Loucy (cell line): ENCODE measurements around the gene SIGLEC6.

ENCODE experiments used
- H2AFZ ChIP-seq: fragments of 200-600 bp; sonication (generic); 2 replicates; pipeline ENCODE4 v1.6.0; 2016; ENCODE audit warnings: antibody characterized with exemption, mild to moderate bottlenecking, low read length, moderate library complexity
- H3F3A ChIP-seq: fragments of 200-600 bp; 2 replicates; pipeline ENCODE4 v1.6.0; 2016; ENCODE audit warnings: antibody characterized with exemption, low read depth, mild to moderate bottlenecking
- H3K27me3 ChIP-seq: fragments of 200-600 bp; sonication (generic); 2 replicates; pipeline ENCODE4 v1.6.1; 2014; ENCODE audit warnings: low read length, mild to moderate bottlenecking; ENCODE audit not compliant: insufficient read depth, poor library complexity, severe bottlenecking
- H3K36me3 ChIP-seq: fragments of 200-600 bp; sonication (generic); 2 replicates; pipeline ENCODE4 v1.6.1; 2016; ENCODE audit warnings: low read length; ENCODE audit not compliant: insufficient read depth
- H3K4me1 ChIP-seq: fragments of 200-600 bp; sonication (generic); 2 replicates; pipeline ENCODE4 v1.5.1; 2014; ENCODE audit warnings: low read length, mild to moderate bottlenecking; ENCODE audit not compliant: insufficient read depth, poor library complexity, severe bottlenecking
- H3K4me2 ChIP-seq: fragments of 200-600 bp; sonication (generic); 2 replicates; pipeline ENCODE4 v1.6.0; 2014; ENCODE audit warnings: antibody characterized with exemption, low read length, low read depth, mild to moderate bottlenecking; ENCODE audit not compliant: poor library complexity, severe bottlenecking
- H3K4me3 ChIP-seq: fragments of 200-600 bp; sonication (generic); 2 replicates; pipeline ENCODE4 v1.5.1; 2014; ENCODE audit warnings: low read length, mild to moderate bottlenecking, mixed read lengths; ENCODE audit not compliant: poor library complexity, severe bottlenecking
- H3K79me2 ChIP-seq: fragments of 200-600 bp; sonication (generic); 2 replicates; pipeline ENCODE4 v1.6.1; 2014; ENCODE audit warnings: low read length; ENCODE audit not compliant: insufficient read depth
- H3K9ac ChIP-seq: fragments of 200-600 bp; sonication (generic); 2 replicates; pipeline ENCODE4 v1.6.0; 2014; ENCODE audit warnings: mild to moderate bottlenecking, low read depth, low read length, moderate library complexity; ENCODE audit not compliant: poor library complexity, severe bottlenecking
- H3K9me2 ChIP-seq: fragments of 200-600 bp; sonication (generic); replicated peaks from 2 replicates; pipeline ENCODE4 v1.6.1; 2016; ENCODE audit warnings: low read depth, low read length, mixed read lengths
- H3K9me3 ChIP-seq: fragments of 200-600 bp; sonication (generic); 2 replicates; pipeline ENCODE4 v1.6.1; 2014; ENCODE audit warnings: mild to moderate bottlenecking, antibody characterized with exemption, low read length, low read depth; ENCODE audit not compliant: insufficient read depth
- H4K20me1 ChIP-seq: fragments of 200-600 bp; sonication (generic); 2 replicates; pipeline ENCODE4 v1.6.0; 2014; ENCODE audit warnings: antibody characterized with exemption, low read length, mild to moderate bottlenecking; ENCODE audit not compliant: insufficient read depth, poor library complexity, severe bottlenecking
- CTCF ChIP-seq: fragments of 200-600 bp; sonication (generic); conservative IDR thresholded peaks from 2 replicates; pipeline ENCODE4 v1.5.1; 2014; ENCODE audit warnings: mild to moderate bottlenecking, antibody characterized with exemption, low read length
- EZH2phosphoT487 ChIP-seq: fragments of 200-600 bp; IDR thresholded peaks from 2 replicates; pipeline ENCODE4 v1.6.1; 2018; ENCODE audit warnings: antibody characterized with exemption, mild to moderate bottlenecking, moderate library complexity, borderline replicate concordance

SIGLEC6 gene

GRCh38 chr19:51472607-51473006 is 58.9 kb downstream of the SIGLEC6 start:
- H4K20me1 ChIP-seq = no peaks in the 10 kb centered on the region
- H3K4me3 ChIP-seq = no peak overlapping the region
- H3K27me3 ChIP-seq = no peaks in the 10 kb centered on the region
- H3K79me2 ChIP-seq = peaks cover 16% of the 10 kb centered on the region
- peaks cover 21% of the 10 kb centered on the region for H3K4me1 ChIP-seq
- H3F3A ChIP-seq = peaks cover 2% of the 10 kb centered on the region; the same call in 1 of the 2 replicates
- no peak overlapping the region for H3K9ac ChIP-seq
- no peaks in the 10 kb centered on the region for H3K9me2 ChIP-seq
- no peaks in the 10 kb centered on the region for H3K9me3 ChIP-seq
- no peak overlapping the region for H3K4me2 ChIP-seq
- TF ChIP-seq EZH2phosphoT487 (no peak), CTCF (no peak)
- H2AFZ ChIP-seq = no peak overlapping the region
- no peaks in the 10 kb centered on the region for H3K36me3 ChIP-seq

- Histone ChIP-seq H4K20me1 (no peaks in the 10 kb centered on the region), H3K9me3 (no peaks in the 10 kb centered on the region), H3F3A (peaks cover 7% of the 10 kb centered on the region; the same call in 1 of the 2 replicates), H3K4me2 (no peak overlapping the region), H2AFZ (no peak overlapping the region), H3K4me1 (peaks cover 32% of the 10 kb centered on the region), H3K9ac (no peak overlapping the region), H3K9me2 (no peaks in the 10 kb centered on the region), H3K36me3 (no peaks in the 10 kb centered on the region), H3K27me3 (no peaks in the 10 kb centered on the region), H3K4me3 (no peak overlapping the region), H3K79me2 (peaks cover 16% of the 10 kb centered on the region)
- TF ChIP-seq EZH2phosphoT487 (no peak), CTCF (no peak)
Observed at GRCh38 chr19:51471527-51471926, 59.9 kb downstream of the SIGLEC6 start.

GRCh38 chr19:51470966-51471365 is 60.5 kb downstream of the SIGLEC6 start:
- Histone ChIP-seq H3F3A (peaks cover 7% of the 10 kb centered on the region; the same call in 1 of the 2 replicates), H3K36me3 (no peaks in the 10 kb centered on the region), H3K27me3 (no peaks in the 10 kb centered on the region), H3K9ac (no peak overlapping the region), H3K9me3 (no peaks in the 10 kb centered on the region), H4K20me1 (no peaks in the 10 kb centered on the region), H2AFZ (no peak overlapping the region), H3K9me2 (no peaks in the 10 kb centered on the region), H3K79me2 (peaks cover 22% of the 10 kb centered on the region), H3K4me1 (peaks cover 37% of the 10 kb centered on the region), H3K4me3 (no peak overlapping the region), H3K4me2 (no peak overlapping the region)
- TF ChIP-seq EZH2phosphoT487 (no peak), CTCF (no peak)
